GM12878 (cell line): Measurements from ENCODE around the gene DEFB114.

Experiments used
- BRCA1 ChIP-seq: IDR thresholded peaks from 2 replicates; pipeline ENCODE4 v1.6.1; 2011; ENCODE audit warnings: low read depth, low read length, improper control_type of control experiment
- ELK1 ChIP-seq: IDR thresholded peaks from 2 replicates; pipeline ENCODE4 v1.6.1; 2012; ENCODE audit warnings: low read depth, low read length, improper control_type of control experiment
- EP300 ChIP-seq, 2 experiments: fragments of 150-350 bp in 1 of 2; IDR thresholded peaks; 2 replicates each; pipeline ENCODE4 v1.6.1; 2011 to 2012; ENCODE audit warnings: low read depth in 2 of 2, low read length in 2 of 2, borderline replicate concordance in 1 of 2, improper control_type of control experiment in 1 of 2, inconsistent platforms in 1 of 2; ENCODE audit not compliant: control insufficient read depth in 1 of 2
- HDAC6 ChIP-seq: fragments of 200-600 bp; sonication (generic); IDR thresholded peaks from one replicate; pipeline ENCODE4 v1.8.0; 2017; ENCODE audit warnings: antibody characterized with exemption; ENCODE audit not compliant: unreplicated experiment
- IRF3 ChIP-seq: fragments of 450-650 bp; IDR thresholded peaks from 2 replicates; pipeline ENCODE4 v1.6.1; 2014; ENCODE audit warnings: mild to moderate bottlenecking
- NFXL1 ChIP-seq: fragments of 450-650 bp; IDR thresholded peaks from 2 replicates; pipeline ENCODE4 v1.6.1; 2017; ENCODE audit warnings: antibody characterized with exemption, mild to moderate bottlenecking, borderline replicate concordance
- TF ChIP-seq, protein P1 (sequence below), 3 experiments: IDR thresholded peaks in 2 of 3; conservative IDR thresholded peaks in 1 of 3; 2 replicates each; pipeline ENCODE4 v1.5.1; 2011; ENCODE audit warnings: low read depth in 3 of 3, low read length in 3 of 3, mild to moderate bottlenecking in 3 of 3, control low read depth in 2 of 3, moderate library complexity in 2 of 3, inconsistent platforms in 1 of 3, mixed read lengths in 1 of 3; ENCODE audit not compliant: control insufficient read depth in 2 of 3, insufficient read depth in 1 of 3; ENCODE audit errors: extremely low read depth in 1 of 3
- TF ChIP-seq, protein P2 (sequence below): IDR thresholded peaks from 2 replicates; pipeline ENCODE4 v1.6.1; 2011; ENCODE audit warnings: borderline replicate concordance, low read depth, mild to moderate bottlenecking, moderate library complexity, mixed read lengths, low read length; ENCODE audit not compliant: insufficient read depth; ENCODE audit errors: extremely low read length

- TF ChIP-seq HDAC6 (no peak), NFXL1 (no peak), EP300 (IDR thresholded peaks at IDR 0.05; ENCODE audit: borderline replicate concordance in 1 of 2, control insufficient read depth in 1 of 2, low read depth in 2 of 2, low read length in 2 of 2) (no peak), IRF3 (no peak), BRCA1 (no peak), ELK1 (no peak)
- TF ChIP-seq, protein P1, sequence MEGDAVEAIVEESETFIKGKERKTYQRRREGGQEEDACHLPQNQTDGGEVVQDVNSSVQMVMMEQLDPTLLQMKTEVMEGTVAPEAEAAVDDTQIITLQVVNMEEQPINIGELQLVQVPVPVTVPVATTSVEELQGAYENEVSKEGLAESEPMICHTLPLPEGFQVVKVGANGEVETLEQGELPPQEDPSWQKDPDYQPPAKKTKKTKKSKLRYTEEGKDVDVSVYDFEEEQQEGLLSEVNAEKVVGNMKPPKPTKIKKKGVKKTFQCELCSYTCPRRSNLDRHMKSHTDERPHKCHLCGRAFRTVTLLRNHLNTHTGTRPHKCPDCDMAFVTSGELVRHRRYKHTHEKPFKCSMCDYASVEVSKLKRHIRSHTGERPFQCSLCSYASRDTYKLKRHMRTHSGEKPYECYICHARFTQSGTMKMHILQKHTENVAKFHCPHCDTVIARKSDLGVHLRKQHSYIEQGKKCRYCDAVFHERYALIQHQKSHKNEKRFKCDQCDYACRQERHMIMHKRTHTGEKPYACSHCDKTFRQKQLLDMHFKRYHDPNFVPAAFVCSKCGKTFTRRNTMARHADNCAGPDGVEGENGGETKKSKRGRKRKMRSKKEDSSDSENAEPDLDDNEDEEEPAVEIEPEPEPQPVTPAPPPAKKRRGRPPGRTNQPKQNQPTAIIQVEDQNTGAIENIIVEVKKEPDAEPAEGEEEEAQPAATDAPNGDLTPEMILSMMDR (IDR thresholded peaks at IDR 0.05 in 2 of 3, conservative IDR thresholded peaks at IDR 0.05 in 1 of 3; ENCODE audit: control insufficient read depth in 2 of 3, extremely low read depth in 1 of 3, insufficient read depth in 1 of 3, low read depth in 3 of 3, low read length in 3 of 3), result no peak
- TF ChIP-seq, protein P2, sequence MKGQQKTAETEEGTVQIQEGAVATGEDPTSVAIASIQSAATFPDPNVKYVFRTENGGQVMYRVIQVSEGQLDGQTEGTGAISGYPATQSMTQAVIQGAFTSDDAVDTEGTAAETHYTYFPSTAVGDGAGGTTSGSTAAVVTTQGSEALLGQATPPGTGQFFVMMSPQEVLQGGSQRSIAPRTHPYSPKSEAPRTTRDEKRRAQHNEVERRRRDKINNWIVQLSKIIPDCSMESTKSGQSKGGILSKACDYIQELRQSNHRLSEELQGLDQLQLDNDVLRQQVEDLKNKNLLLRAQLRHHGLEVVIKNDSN, result no peak
These were observed 24.9 kb upstream of the DEFB114 start for GRCh38 chr6:49988900-49989299.
